H1 (cell line): ENCODE measurements around the gene DCTN2. TPM values are rescaled to one million over a fixed set of nuclear protein-coding genes. Genes with fewer than 3 reads are reported as not detected.
A peak's percentile ranks its signal among the peaks of the same experiment; 100 is the strongest.

Source experiments
- GABPA ChIP-seq: IDR thresholded peaks from 2 replicates; pipeline ENCODE4 v1.6.1; 2011; ENCODE audit warnings: mild to moderate bottlenecking, low read length, moderate library complexity, borderline replicate concordance; ENCODE audit not compliant: insufficient read depth
- KDM4A ChIP-seq: IDR thresholded peaks from one replicate; pipeline ENCODE4 v1.7.1; 2012; ENCODE audit warnings: low read depth, mild to moderate bottlenecking, moderate library complexity, low read length, inconsistent platforms; ENCODE audit not compliant: severe bottlenecking
- RBBP5 ChIP-seq: IDR thresholded peaks from 2 replicates; pipeline ENCODE4 v1.7.1; 2012; ENCODE audit warnings: low read depth, mild to moderate bottlenecking, inconsistent platforms, low read length, moderate library complexity, borderline replicate concordance
- ZNF274 ChIP-seq: IDR thresholded peaks from 2 replicates; pipeline ENCODE4 v1.7.0; 2012; ENCODE audit warnings: low read length, borderline replicate concordance; ENCODE audit errors: extremely low read depth
- polyA plus RNA-seq, 7 experiments: library from polyadenylated mRNA; depleted of rRNA in 3 of 7; stranded (reverse) in 5 of 7; unstranded in 2 of 7; fragments of >200 nt in 5 of 7; fragments of 200-250 nt in 2 of 7; gene quantifications; 1 replicate in 5 of 7; 2 replicates in 1 of 7; 4 replicates in 1 of 7; pipeline versions ENCODE4 v1.2.1 to v1.2.3, GENCODE V29; 2011 to 2013; ENCODE audit warnings: missing spikeins in 2 of 7, mixed read lengths in 2 of 7
- total RNA-seq: library from RNA; stranded (reverse); fragmentation: NEBNext Ultra II Directional; extraction: Animal tissue kit (Norgen Biotek cat#: 25700); gene quantifications from 2 replicates; pipeline ENCODE4 v1.2.1, GENCODE V29; 2021

The DCTN2 gene
- total and polyA plus RNA-seq, 2 of the 8 experiments (the other 6 are each of a cell fraction or from before 2014, with no cell fraction given), result 90.3 to 91.9 TPM

DNA sequence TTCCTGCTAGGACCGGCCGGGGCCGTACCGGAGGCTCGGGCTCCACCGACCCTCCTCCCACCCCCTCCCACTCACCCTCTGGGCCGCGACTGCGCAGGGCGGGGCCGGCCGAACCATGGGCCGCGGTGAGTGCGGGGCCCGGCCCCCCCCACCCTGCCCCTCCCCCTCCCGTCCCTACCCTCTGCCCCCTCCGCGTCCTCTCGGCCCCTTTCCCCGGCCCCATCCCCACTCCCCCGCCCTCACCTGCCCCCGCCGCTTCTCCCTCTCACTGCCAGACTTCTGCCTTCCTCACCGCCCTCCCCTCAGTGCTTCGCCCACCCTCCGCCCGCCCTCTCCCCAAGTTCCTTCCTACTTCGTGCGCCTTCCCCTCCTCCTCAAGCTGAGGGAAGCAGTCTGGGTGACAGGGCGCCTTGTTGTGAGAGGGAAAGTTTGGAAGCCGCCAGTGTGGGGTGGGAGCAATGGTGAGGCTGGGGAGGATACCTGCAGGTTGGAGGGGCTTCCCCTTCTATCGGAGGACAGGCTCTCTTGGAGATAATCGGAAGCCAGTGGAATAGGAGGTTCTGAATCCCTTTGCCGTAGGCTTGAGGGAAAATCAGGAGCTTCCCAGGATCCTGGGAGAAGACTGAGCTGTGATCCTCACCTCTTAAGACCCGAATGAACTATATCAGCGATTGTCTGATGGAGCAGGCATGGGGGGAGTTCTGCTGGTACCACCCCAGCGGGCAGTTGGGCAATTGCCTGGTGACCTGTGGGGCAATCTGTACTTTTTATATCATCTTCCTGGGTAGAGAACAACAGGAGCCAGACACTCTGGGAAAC lies 23.9 kb downstream of the DCTN2 start (continued):
- TF ChIP-seq GABPA, result no peak
- no peak for TF ChIP-seq ZNF274
- peak; percentile 77; the same call in 1 of the 2 replicates for TF ChIP-seq RBBP5
- peak; percentile 47 for TF ChIP-seq KDM4A
